Panc1 (cell line): Measurements from ENCODE around the gene CLSTN2. TPM values are rescaled to one million over a fixed set of nuclear protein-coding genes. Genes with fewer than 3 reads are reported as not detected.

Experiments used
- ATAC-seq: fragments of 200-7000 bp; cut with Tn5 transposase; 2 replicates; pipeline ENCODE4 v1.9.1; 2020; ENCODE audit warnings: mild to moderate bottlenecking, moderate library complexity
- BruUV-seq: library from RNA; stranded (reverse); fragments of 400-500 nt; replicated peaks from 2 replicates; lab custom pipeline; 2021; lab: Mats Ljungman, UMichigan
- CTCF ChIA-PET: fragments of 300-600 bp; sonication (Branson Sonifier 250); formaldehyde crosslinking; loops from one replicate; lab custom pipeline; 2022; ENCODE audit warnings: antibody characterized with exemption; lab: Charles Lee
- POLR2A ChIA-PET: fragments of 300-600 bp; sonication (Branson Sonifier 250); formaldehyde crosslinking; loops from one replicate; lab custom pipeline; 2022; ENCODE audit warnings: antibody characterized with exemption; lab: Charles Lee
- DNase-seq: peaks from one replicate; pipeline ENCODE4 v3.0.0-alpha.2; 2010; ENCODE audit warnings: low read depth, low spot score
- H3K27ac ChIP-seq: 2 replicates; pipeline ENCODE4 v1.5.1; 2011; ENCODE audit warnings: mild to moderate bottlenecking, low read length, inconsistent platforms
- H3K27me3 ChIP-seq: fragments of 200-500 bp; sonication (Bioruptor generic); 2 replicates; pipeline ENCODE4 v1.6.0; 2014; ENCODE audit warnings: low read length, inconsistent platforms; ENCODE audit not compliant: control insufficient read depth, insufficient read depth
- H3K36me3 ChIP-seq: fragments of 200-500 bp; sonication (Bioruptor generic); 2 replicates; pipeline ENCODE4 v1.5.1; 2014; ENCODE audit warnings: inconsistent platforms, mild to moderate bottlenecking, low read length, moderate library complexity; ENCODE audit not compliant: control insufficient read depth, insufficient read depth
- H3K4me1 ChIP-seq: 2 replicates; pipeline ENCODE4 v1.5.1; 2011; ENCODE audit warnings: inconsistent platforms, mild to moderate bottlenecking, low read length, moderate library complexity; ENCODE audit not compliant: control insufficient read depth, insufficient read depth
- H3K4me3 ChIP-seq, 2 experiments: 2 replicates each; pipeline ENCODE4 v1.5.1; 2011 to 2012; ENCODE audit warnings: low read depth in 2 of 2, low read length in 2 of 2, mild to moderate bottlenecking in 2 of 2, inconsistent platforms in 1 of 2, moderate library complexity in 1 of 2
- H3K9me3 ChIP-seq: fragments of 200-500 bp; sonication (Bioruptor generic); 2 replicates; pipeline ENCODE4 v1.5.1; 2014; ENCODE audit warnings: low read depth, mild to moderate bottlenecking, inconsistent platforms, low read length, moderate library complexity; ENCODE audit not compliant: control insufficient read depth, insufficient read depth
- CTCF ChIP-seq: fragments of 450-650 bp; IDR thresholded peaks from 2 replicates; pipeline ENCODE4 v1.5.1; 2017; ENCODE audit warnings: mild to moderate bottlenecking
- POLR2AphosphoS5 ChIP-seq: IDR thresholded peaks from 2 replicates; pipeline ENCODE4 v1.6.1; 2012; ENCODE audit warnings: mild to moderate bottlenecking, low read depth, low read length, moderate library complexity
- SIN3A ChIP-seq: IDR thresholded peaks from 2 replicates; pipeline ENCODE4 v1.6.1; 2012; ENCODE audit warnings: low read depth, mild to moderate bottlenecking, low read length, moderate library complexity, borderline replicate concordance; ENCODE audit not compliant: insufficient read depth
- TCF7L2 ChIP-seq: IDR thresholded peaks from 2 replicates; pipeline ENCODE4 v1.6.1; 2011; ENCODE audit warnings: mild to moderate bottlenecking, low read depth, low read length, inconsistent platforms
- in situ Hi-C: cut with HindIII; loops from 2 replicates; pipeline ENCODE4 v1.10.0; 2016; ENCODE audit warnings: low sequenced_read_pairs, low pct_unique_long_range_greater_than_20kb
- intact Hi-C: fragments of 100-400 bp; cut with micrococcal nuclease; formaldehyde crosslinking; loops from one replicate; pipeline ENCODE4 v1.10.0; 2022; ENCODE audit not compliant: unreplicated experiment
- total RNA-seq: library from RNA; stranded (reverse); gene quantifications from one replicate; pipeline ENCODE4 v1.2.1, GENCODE V29; 2021; ENCODE audit not compliant: unreplicated experiment
- TF ChIP-seq, protein P1 (sequence below), 2 experiments: IDR thresholded peaks; 2 replicates each; pipeline ENCODE4 v1.6.1; 2011 to 2012; ENCODE audit warnings: low read depth in 2 of 2, control low read depth in 1 of 2, low read length in 1 of 2, mild to moderate bottlenecking in 1 of 2, moderate library complexity in 1 of 2; ENCODE audit not compliant: insufficient read depth in 1 of 2

CLSTN2 gene
- total RNA-seq, 1 experiment from 2014 or later: 0.03 TPM

DNA sequence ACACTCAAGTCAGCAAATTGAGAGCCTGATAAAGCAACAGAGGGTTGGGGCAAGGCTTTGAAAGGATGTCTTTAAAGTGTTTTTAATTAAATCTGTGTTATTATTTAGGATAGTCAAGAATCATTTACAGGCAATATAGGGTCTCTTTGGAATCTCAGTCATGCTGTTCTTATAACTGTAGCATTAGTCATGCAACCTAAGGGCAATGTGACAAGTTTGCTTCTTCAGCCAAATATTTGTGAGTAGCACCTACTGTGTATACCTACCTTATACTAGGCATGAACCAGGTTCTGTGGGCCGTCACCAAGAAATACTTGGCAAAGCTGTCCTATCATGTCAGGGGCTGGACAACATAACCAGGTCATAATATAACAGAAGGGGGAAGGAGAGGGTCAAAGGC is 558.3 kb downstream of the CLSTN2 start:
- ChIA-PET POLR2A (no interaction called here), CTCF (no interaction called here)

GRCh38 chr3:140494970-140495369 is 560.0 kb downstream of the CLSTN2 start:
- intact Hi-C loops: no loop called here
- no TSS peak for BruUV-seq
- ATAC-seq: no peak
- H3K36me3 ChIP-seq: no peaks in the 10 kb centered on the region
- ChIA-PET POLR2A (no interaction called here), CTCF (no interaction called here)
- H3K27me3 ChIP-seq: no peaks in the 10 kb centered on the region
- no peak overlapping the region for H3K27ac ChIP-seq
- H3K4me1 ChIP-seq: no peaks in the 10 kb centered on the region
- H3K4me3 ChIP-seq: no peak overlapping the region
- no peak for DNase-seq
- TF ChIP-seq POLR2AphosphoS5 (no peak), TCF7L2 (no peak), CTCF (no peak), SIN3A (no peak)
- TF ChIP-seq, protein P1, sequence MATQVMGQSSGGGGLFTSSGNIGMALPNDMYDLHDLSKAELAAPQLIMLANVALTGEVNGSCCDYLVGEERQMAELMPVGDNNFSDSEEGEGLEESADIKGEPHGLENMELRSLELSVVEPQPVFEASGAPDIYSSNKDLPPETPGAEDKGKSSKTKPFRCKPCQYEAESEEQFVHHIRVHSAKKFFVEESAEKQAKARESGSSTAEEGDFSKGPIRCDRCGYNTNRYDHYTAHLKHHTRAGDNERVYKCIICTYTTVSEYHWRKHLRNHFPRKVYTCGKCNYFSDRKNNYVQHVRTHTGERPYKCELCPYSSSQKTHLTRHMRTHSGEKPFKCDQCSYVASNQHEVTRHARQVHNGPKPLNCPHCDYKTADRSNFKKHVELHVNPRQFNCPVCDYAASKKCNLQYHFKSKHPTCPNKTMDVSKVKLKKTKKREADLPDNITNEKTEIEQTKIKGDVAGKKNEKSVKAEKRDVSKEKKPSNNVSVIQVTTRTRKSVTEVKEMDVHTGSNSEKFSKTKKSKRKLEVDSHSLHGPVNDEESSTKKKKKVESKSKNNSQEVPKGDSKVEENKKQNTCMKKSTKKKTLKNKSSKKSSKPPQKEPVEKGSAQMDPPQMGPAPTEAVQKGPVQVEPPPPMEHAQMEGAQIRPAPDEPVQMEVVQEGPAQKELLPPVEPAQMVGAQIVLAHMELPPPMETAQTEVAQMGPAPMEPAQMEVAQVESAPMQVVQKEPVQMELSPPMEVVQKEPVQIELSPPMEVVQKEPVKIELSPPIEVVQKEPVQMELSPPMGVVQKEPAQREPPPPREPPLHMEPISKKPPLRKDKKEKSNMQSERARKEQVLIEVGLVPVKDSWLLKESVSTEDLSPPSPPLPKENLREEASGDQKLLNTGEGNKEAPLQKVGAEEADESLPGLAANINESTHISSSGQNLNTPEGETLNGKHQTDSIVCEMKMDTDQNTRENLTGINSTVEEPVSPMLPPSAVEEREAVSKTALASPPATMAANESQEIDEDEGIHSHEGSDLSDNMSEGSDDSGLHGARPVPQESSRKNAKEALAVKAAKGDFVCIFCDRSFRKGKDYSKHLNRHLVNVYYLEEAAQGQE (IDR thresholded peaks at IDR 0.05; ENCODE audit: insufficient read depth in 1 of 2, low read depth in 2 of 2, low read length in 1 of 2): no peak
- in situ Hi-C loops: no loop called here
- H3K9me3 ChIP-seq: no peaks in the 10 kb centered on the region

More for the DNA sequence above, 558.3 kb downstream of the CLSTN2 start:
- Histone ChIP-seq H3K36me3 (no peaks in the 10 kb centered on the region), H3K9me3 (no peaks in the 10 kb centered on the region), H3K4me3 (no peak overlapping the region), H3K4me1 (no peaks in the 10 kb centered on the region), H3K27ac (no peak overlapping the region), H3K27me3 (no peaks in the 10 kb centered on the region)
- no TSS peak for BruUV-seq
- TF ChIP-seq SIN3A (no peak), POLR2AphosphoS5 (no peak), TCF7L2 (no peak), CTCF (no peak)
- TF ChIP-seq, protein P1 (IDR thresholded peaks at IDR 0.05; ENCODE audit: insufficient read depth in 1 of 2, low read depth in 2 of 2, low read length in 1 of 2): no peak
- ATAC-seq (no peak), DNase-seq (no peak)
- intact Hi-C loops: no loop called here
- in situ Hi-C loops: no loop called here
